Stimulated activated CD8-positive, alpha-beta memory T cell treated with anti-CD3 and anti-CD28 coated beads, Interleukin-4, amount 100 ng/mL, for 4 hours (primary cell): ENCODE results near the gene VAMP2.

ENCODE experiments used
- DNase-seq, 2 donors: peaks; one replicate each; pipeline ENCODE4 v3.0.0-alpha.2; 2020; ENCODE audit warnings: low read depth in 2 of 2, low spot score in 1 of 2

VAMP2 gene

GRCh38 chr17:8123695-8124349, 38.9 kb downstream of the VAMP2 start, which contains the start of gene HES7:
Gene HES7 (minus strand): TSS chr17:8124106. CDS start chr17:8124084, 22 bp downstream.
- no peak for DNase-seq

GRCh38 chr17:8122924-8123694, 39.6 kb downstream of the VAMP2 start:
- no peak for DNase-seq

GRCh38 chr17:8122422-8122923, 40.3 kb downstream of the VAMP2 start:
- no peak for DNase-seq

GRCh38 chr17:8121681-8122421, 40.9 kb downstream of the VAMP2 start:
- DNase-seq, result no peak

GRCh38 chr17:8121407-8121680, 41.4 kb downstream of the VAMP2 start:
- DNase-seq, result no peak

- peak in 1 of 2 donors; percentile 56 for DNase-seq
Observed at GRCh38 chr17:8120520-8121406, 42.0 kb downstream of the VAMP2 start.

GRCh38 chr17:8119581-8120519, 42.9 kb downstream of the VAMP2 start:
- DNase-seq, result peak; percentile 59 to 77

- peak; percentile 70 to 71 for DNase-seq
Observed at GRCh38 chr17:8118769-8119580, 43.8 kb downstream of the VAMP2 start.

- DNase-seq, result no peak
Observed at GRCh38 chr17:8117980-8118768, 44.6 kb downstream of the VAMP2 start, which contains the start of gene ALOXE3. Gene ALOXE3 (minus strand): TSS chr17:8118514. CDS start chr17:8117990, 524 bp downstream.

GRCh38 chr17:8117367-8117979, 45.3 kb downstream of the VAMP2 start:
- DNase-seq, result no peak

- DNase-seq, result no peak
Observed at GRCh38 chr17:8116776-8117175, 46.0 kb downstream of the VAMP2 start.

GRCh38 chr17:8110907-8111306, 51.8 kb downstream of the VAMP2 start:
- no peak for DNase-seq

GRCh38 chr17:8110456-8110804, 52.3 kb downstream of the VAMP2 start:
- no peak for DNase-seq

GRCh38 chr17:8109661-8110455, 52.9 kb downstream of the VAMP2 start:
- peak; percentile 52 to 56 for DNase-seq
